OCI-LY3 (cell line): Measurements from ENCODE around the gene GPC3.

Experiments
- CTCF ChIP-seq: fragments of 200-600, 300-600 bp; sonication (generic); IDR thresholded peaks from 2 replicates; pipeline ENCODE4 v1.5.1; 2014; ENCODE audit warnings: antibody characterized with exemption, low read length, low read depth
- EZH2phosphoT487 ChIP-seq: fragments of 200-600 bp; shearing (Covaris generic); IDR thresholded peaks from 2 replicates; pipeline ENCODE4 v1.6.1; 2018; ENCODE audit warnings: antibody characterized with exemption, mixed run types, low read depth

GRCh38 chrX:133989993-133990392 is 4.6 kb upstream of the GPC3 start:
- TF ChIP-seq CTCF (no peak), EZH2phosphoT487 (no peak)
